GM12878 (cell line): ENCODE data around the gene HEXIM1. TPM values are rescaled to one million over a fixed set of nuclear protein-coding genes. Genes with fewer than 3 reads are reported as not detected.

Experiments used
- ATF3 ChIP-seq: IDR thresholded peaks from 2 replicates; pipeline ENCODE4 v1.6.1; 2011; ENCODE audit warnings: low read depth, mild to moderate bottlenecking, low read length, moderate library complexity, borderline replicate concordance; ENCODE audit errors: extremely low read depth
- BHLHE40 ChIP-seq, 2 experiments: fragments of 450-650 bp in 1 of 2; IDR thresholded peaks; 2 replicates each; pipeline ENCODE4 v1.6.1; 2011 to 2017; ENCODE audit warnings: low read depth in 2 of 2, borderline replicate concordance in 1 of 2, improper control_type of control experiment in 1 of 2, low read length in 1 of 2, mild to moderate bottlenecking in 1 of 2
- CREB1 ChIP-seq: IDR thresholded peaks from 2 replicates; pipeline ENCODE4 v1.6.1; 2012; ENCODE audit warnings: low read depth, mild to moderate bottlenecking, inconsistent platforms
- CREM ChIP-seq: IDR thresholded peaks from 2 replicates; pipeline ENCODE4 v1.6.1; 2014; ENCODE audit warnings: antibody characterized with exemption, low read depth
- CTCF ChIP-seq, 3 experiments: IDR thresholded peaks in 2 of 3; conservative IDR thresholded peaks in 1 of 3; 2 replicates each; pipeline ENCODE4 v1.5.1; 2011; ENCODE audit warnings: low read depth in 3 of 3, low read length in 3 of 3, mild to moderate bottlenecking in 3 of 3, control low read depth in 2 of 3, moderate library complexity in 2 of 3, inconsistent platforms in 1 of 3, mixed read lengths in 1 of 3; ENCODE audit not compliant: control insufficient read depth in 2 of 3, insufficient read depth in 1 of 3; ENCODE audit errors: extremely low read depth in 1 of 3
- ELK1 ChIP-seq: IDR thresholded peaks from 2 replicates; pipeline ENCODE4 v1.6.1; 2012; ENCODE audit warnings: low read depth, low read length, improper control_type of control experiment
- HDGF ChIP-seq: fragments of 450-650 bp; IDR thresholded peaks from 2 replicates; pipeline ENCODE4 v1.6.1; 2016; ENCODE audit warnings: antibody characterized with exemption
- LARP7 ChIP-seq: fragments of 450-650 bp; IDR thresholded peaks from 2 replicates; pipeline ENCODE4 v1.6.1; 2017; ENCODE audit warnings: mild to moderate bottlenecking
- PAX5 ChIP-seq: IDR thresholded peaks from 2 replicates; pipeline ENCODE4 v1.6.1; 2011; ENCODE audit warnings: low read depth, low read length, borderline replicate concordance
- RAD21 ChIP-seq: IDR thresholded peaks from 2 replicates; pipeline ENCODE4 v1.6.1; 2011; ENCODE audit warnings: mild to moderate bottlenecking, low read depth, low read length, moderate library complexity; ENCODE audit not compliant: insufficient read depth
- SUZ12 ChIP-seq: fragments of 200-600 bp; sonication (generic); IDR thresholded peaks from one replicate; pipeline ENCODE4 v1.6.1; 2018; ENCODE audit warnings: antibody characterized with exemption, mild to moderate bottlenecking; ENCODE audit not compliant: unreplicated experiment
- TCF3 ChIP-seq: IDR thresholded peaks from 2 replicates; pipeline ENCODE4 v1.6.1; 2012; ENCODE audit warnings: low read depth, mild to moderate bottlenecking, low read length, borderline replicate concordance; ENCODE audit not compliant: insufficient read depth
- YBX1 ChIP-seq: fragments of 450-650 bp; IDR thresholded peaks from 2 replicates; pipeline ENCODE4 v1.6.1; 2016; ENCODE audit warnings: antibody characterized with exemption
- YY1 ChIP-seq: IDR thresholded peaks from 2 replicates; pipeline ENCODE4 v1.6.1; 2011; ENCODE audit warnings: low read depth, mild to moderate bottlenecking, low read length
- ZNF217 ChIP-seq: fragments of 450-650 bp; IDR thresholded peaks from 2 replicates; pipeline ENCODE4 v1.6.1; 2017; ENCODE audit warnings: antibody characterized with exemption, mild to moderate bottlenecking
- ZNF274 ChIP-seq: IDR thresholded peaks from one replicate; pipeline ENCODE4 v1.8.0; 2011; ENCODE audit not compliant: insufficient read length, insufficient read depth
- ZZZ3 ChIP-seq: IDR thresholded peaks from 2 replicates; pipeline ENCODE4 v1.6.1; 2011; ENCODE audit warnings: low read depth; ENCODE audit not compliant: control insufficient read depth, insufficient read length
- polyA plus RNA-seq, 11 experiments: library from polyadenylated mRNA; depleted of rRNA in 4 of 11; unstranded in 6 of 11; stranded (reverse) in 5 of 11; fragments of >200 nt; fragmentation: Nextera tagmentation in 4 of 11; fragmentation: Illumina TruSeq in 1 of 11; extraction: Ambion mirVana in 4 of 11; extraction: Trizol in 1 of 11; gene quantifications; 1 replicate in 1 of 11; 2 replicates in 10 of 11; pipeline versions ENCODE4 v1.2.1 to v1.2.3, GENCODE V29; 2011 to 2016; ENCODE audit warnings: inconsistent platforms in 2 of 11, missing spikeins in 2 of 11, low read depth in 1 of 11
- total RNA-seq, 4 experiments: library from RNA; depleted of rRNA in 3 of 4; stranded (reverse); fragments of >200 nt in 3 of 4; fragmentation: Illumina TruSeq in 1 of 4; extraction: Trizol in 1 of 4; gene quantifications; 2 replicates each; pipeline versions ENCODE4 v1.2.1 to v1.2.3, GENCODE V29; 2013 to 2021
- TF ChIP-seq, protein P1 (sequence below): fragments of 450-650 bp; conservative IDR thresholded peaks from 2 replicates; pipeline ENCODE4 v1.6.1; 2017; ENCODE audit warnings: mild to moderate bottlenecking, moderate library complexity
- TF ChIP-seq, protein P2 (sequence below): fragments of 450-650 bp; IDR thresholded peaks from 2 replicates; pipeline ENCODE4 v1.6.1; 2018; ENCODE audit warnings: borderline replicate concordance, mild to moderate bottlenecking; ENCODE audit not compliant: partially characterized antibody
- TF ChIP-seq, protein P3 (sequence below): fragments of 450-650 bp; IDR thresholded peaks from 2 replicates; pipeline ENCODE4 v1.6.1; 2016; ENCODE audit warnings: mild to moderate bottlenecking

Gene HEXIM1
- total and polyA plus RNA-seq, 10 of the 15 experiments (the other 5 are each of a cell fraction or from before 2014, with no cell fraction given) = 1.9 to 24.1 (median 9.0) TPM

- TF ChIP-seq CTCF (IDR thresholded peaks at IDR 0.05 in 2 of 3, conservative IDR thresholded peaks at IDR 0.05 in 1 of 3; ENCODE audit: control insufficient read depth in 2 of 3, extremely low read depth in 1 of 3, insufficient read depth in 1 of 3, low read depth in 3 of 3, low read length in 3 of 3) = no peak
- TF ChIP-seq CREM = peak; percentile 94
- TF ChIP-seq ZZZ3 = no peak
- peak; percentile 90 for TF ChIP-seq CREB1
- peak; percentile 76 for TF ChIP-seq HDGF
- no peak for TF ChIP-seq ATF3
- no peak for TF ChIP-seq ZNF274
- TF ChIP-seq RAD21 = no peak
- no peak for TF ChIP-seq ZNF217
- TF ChIP-seq, protein P1, sequence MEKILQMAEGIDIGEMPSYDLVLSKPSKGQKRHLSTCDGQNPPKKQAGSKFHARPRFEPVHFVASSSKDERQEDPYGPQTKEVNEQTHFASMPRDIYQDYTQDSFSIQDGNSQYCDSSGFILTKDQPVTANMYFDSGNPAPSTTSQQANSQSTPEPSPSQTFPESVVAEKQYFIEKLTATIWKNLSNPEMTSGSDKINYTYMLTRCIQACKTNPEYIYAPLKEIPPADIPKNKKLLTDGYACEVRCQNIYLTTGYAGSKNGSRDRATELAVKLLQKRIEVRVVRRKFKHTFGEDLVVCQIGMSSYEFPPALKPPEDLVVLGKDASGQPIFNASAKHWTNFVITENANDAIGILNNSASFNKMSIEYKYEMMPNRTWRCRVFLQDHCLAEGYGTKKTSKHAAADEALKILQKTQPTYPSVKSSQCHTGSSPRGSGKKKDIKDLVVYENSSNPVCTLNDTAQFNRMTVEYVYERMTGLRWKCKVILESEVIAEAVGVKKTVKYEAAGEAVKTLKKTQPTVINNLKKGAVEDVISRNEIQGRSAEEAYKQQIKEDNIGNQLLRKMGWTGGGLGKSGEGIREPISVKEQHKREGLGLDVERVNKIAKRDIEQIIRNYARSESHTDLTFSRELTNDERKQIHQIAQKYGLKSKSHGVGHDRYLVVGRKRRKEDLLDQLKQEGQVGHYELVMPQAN = peak; percentile 19; the same call in 1 of the 2 replicates
- peak; percentile 88 for TF ChIP-seq LARP7
- TF ChIP-seq TCF3 = peak; percentile 65; the same call in 1 of the 2 replicates
- TF ChIP-seq BHLHE40 (IDR thresholded peaks at IDR 0.05; ENCODE audit: borderline replicate concordance in 1 of 2, low read depth in 2 of 2, low read length in 1 of 2) = peak in 1 of 2 experiments; percentile 36; a peak in 3 of 4 replicates
- no peak; the same call in 1 of the 2 replicates for TF ChIP-seq PAX5
- TF ChIP-seq, protein P2, sequence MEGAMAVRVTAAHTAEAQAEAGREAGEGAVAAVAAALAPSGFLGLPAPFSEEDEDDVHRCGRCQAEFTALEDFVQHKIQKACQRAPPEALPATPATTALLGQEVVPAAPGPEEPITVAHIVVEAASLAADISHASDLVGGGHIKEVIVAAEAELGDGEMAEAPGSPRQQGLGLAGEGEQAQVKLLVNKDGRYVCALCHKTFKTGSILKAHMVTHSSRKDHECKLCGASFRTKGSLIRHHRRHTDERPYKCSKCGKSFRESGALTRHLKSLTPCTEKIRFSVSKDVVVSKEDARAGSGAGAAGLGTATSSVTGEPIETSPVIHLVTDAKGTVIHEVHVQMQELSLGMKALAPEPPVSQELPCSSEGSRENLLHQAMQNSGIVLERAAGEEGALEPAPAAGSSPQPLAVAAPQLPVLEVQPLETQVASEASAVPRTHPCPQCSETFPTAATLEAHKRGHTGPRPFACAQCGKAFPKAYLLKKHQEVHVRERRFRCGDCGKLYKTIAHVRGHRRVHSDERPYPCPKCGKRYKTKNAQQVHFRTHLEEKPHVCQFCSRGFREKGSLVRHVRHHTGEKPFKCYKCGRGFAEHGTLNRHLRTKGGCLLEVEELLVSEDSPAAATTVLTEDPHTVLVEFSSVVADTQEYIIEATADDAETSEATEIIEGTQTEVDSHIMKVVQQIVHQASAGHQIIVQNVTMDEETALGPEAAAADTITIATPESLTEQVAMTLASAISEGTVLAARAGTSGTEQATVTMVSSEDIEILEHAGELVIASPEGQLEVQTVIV = peak; percentile 64
- TF ChIP-seq YY1 = peak; percentile 99
- TF ChIP-seq, protein P3, sequence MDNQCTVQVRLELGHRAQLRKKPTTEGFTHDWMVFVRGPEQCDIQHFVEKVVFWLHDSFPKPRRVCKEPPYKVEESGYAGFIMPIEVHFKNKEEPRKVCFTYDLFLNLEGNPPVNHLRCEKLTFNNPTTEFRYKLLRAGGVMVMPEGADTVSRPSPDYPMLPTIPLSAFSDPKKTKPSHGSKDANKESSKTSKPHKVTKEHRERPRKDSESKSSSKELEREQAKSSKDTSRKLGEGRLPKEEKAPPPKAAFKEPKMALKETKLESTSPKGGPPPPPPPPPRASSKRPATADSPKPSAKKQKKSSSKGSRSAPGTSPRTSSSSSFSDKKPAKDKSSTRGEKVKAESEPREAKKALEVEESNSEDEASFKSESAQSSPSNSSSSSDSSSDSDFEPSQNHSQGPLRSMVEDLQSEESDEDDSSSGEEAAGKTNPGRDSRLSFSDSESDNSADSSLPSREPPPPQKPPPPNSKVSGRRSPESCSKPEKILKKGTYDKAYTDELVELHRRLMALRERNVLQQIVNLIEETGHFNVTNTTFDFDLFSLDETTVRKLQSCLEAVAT = peak; percentile 86
- TF ChIP-seq YBX1 = no peak
- TF ChIP-seq SUZ12 = no peak
- peak; percentile 30; the same call in 1 of the 2 replicates for TF ChIP-seq ELK1
Observed at GRCh38 chr17:45161288-45162024, 13.2 kb downstream of the HEXIM1 start, which contains the start of gene HEXIM2 (continued).
